ENCODE data around the gene LACRT. TPM values are rescaled to one million over a fixed set of nuclear protein-coding genes. Genes with fewer than 3 reads are reported as not detected.

Gene LACRT
- polyA plus RNA-seq, 1 donor (not counting 4 experiments of a cell fraction or from before 2014, with no cell fraction given) = not detected

GRCh38 chr12:54608769-54609168 lies 25.9 kb downstream of the LACRT start:
- H3K4me2 ChIP-seq (ENCODE audit: control insufficient read depth, extremely low read depth, insufficient read depth, low read depth, low read length) = no peak overlapping the region
- no peak overlapping the region for H2AFZ ChIP-seq (ENCODE audit: control insufficient read depth, low read length)
- dilution Hi-C loops (cut with MboI; ENCODE audit: extremely low pct_ligation_motif_present, low sequenced_read_pairs) = no loop called here
- no peaks in the 10 kb centered on the region for H4K20me1 ChIP-seq (ENCODE audit: control insufficient read depth, extremely low read depth, insufficient read depth, low read length)
- no peaks in the 10 kb centered on the region for H3K36me3 ChIP-seq (ENCODE audit: control insufficient read depth in 2 of 2, extremely low read depth in 1 of 2, insufficient read depth in 2 of 2, low read length in 2 of 2)
- no peak overlapping the region for H3K9ac ChIP-seq (ENCODE audit: control insufficient read depth, extremely low read depth, insufficient read depth, low read length)
- no peaks in the 10 kb centered on the region for H3K4me1 ChIP-seq (ENCODE audit: control insufficient read depth, extremely low read depth, insufficient read depth, low read length)
- no peaks in the 10 kb centered on the region for H3K9me3 ChIP-seq (ENCODE audit: control insufficient read depth, low read depth, low read length)
- no peaks in the 10 kb centered on the region for H3K79me2 ChIP-seq (ENCODE audit: control insufficient read depth, insufficient read depth, low read length)
- no peak for DNase-seq (ENCODE audit: low read depth, low spot score)
- TF ChIP-seq CTCF (optimal IDR thresholded peaks at IDR 0.05 in 1 of 3, IDR thresholded peaks at IDR 0.05 in 1 of 3, conservative IDR thresholded peaks at IDR 0.05 in 1 of 3; ENCODE audit: extremely low read depth in 1 of 3, insufficient read depth in 2 of 3, low read length in 3 of 3) (no peak), EZH2 (IDR thresholded peaks at IDR 0.05; ENCODE audit: low read length) (no peak)
- no peak overlapping the region for H3K27ac ChIP-seq (ENCODE audit: control insufficient read depth, insufficient read depth, low read length)
- no peak overlapping the region for H3K4me3 ChIP-seq (ENCODE audit: control insufficient read depth in 2 of 3, extremely low read depth in 1 of 3, insufficient read depth in 2 of 3, low read depth in 1 of 3, low read length in 3 of 3)
- FAIRE-seq = no peak
- no peaks in the 10 kb centered on the region for H3K9me1 ChIP-seq (ENCODE audit: control insufficient read depth, extremely low read depth, insufficient read depth, low read length)
- H3K27me3 ChIP-seq (ENCODE audit: control insufficient read depth, extremely low read depth, insufficient read depth, low read length) = peaks cover 11% of the 10 kb centered on the region

GRCh38 chr12:54608156-54608555 lies 26.5 kb downstream of the LACRT start:
- H3K9ac ChIP-seq (ENCODE audit: control insufficient read depth, extremely low read depth, insufficient read depth, low read length) = no peak overlapping the region
- H3K4me2 ChIP-seq (ENCODE audit: control insufficient read depth, extremely low read depth, insufficient read depth, low read depth, low read length) = no peak overlapping the region
- TF ChIP-seq CTCF (optimal IDR thresholded peaks at IDR 0.05 in 1 of 3, IDR thresholded peaks at IDR 0.05 in 1 of 3, conservative IDR thresholded peaks at IDR 0.05 in 1 of 3; ENCODE audit: extremely low read depth in 1 of 3, insufficient read depth in 2 of 3, low read length in 3 of 3) = no peak
- no peak for TF ChIP-seq EZH2 (IDR thresholded peaks at IDR 0.05; ENCODE audit: low read length)
- no peak overlapping the region for H3K27ac ChIP-seq (ENCODE audit: control insufficient read depth, insufficient read depth, low read length)
- dilution Hi-C loops (cut with MboI; ENCODE audit: extremely low pct_ligation_motif_present, low sequenced_read_pairs) = no loop called here
- H3K36me3 ChIP-seq (ENCODE audit: control insufficient read depth in 2 of 2, extremely low read depth in 1 of 2, insufficient read depth in 2 of 2, low read length in 2 of 2) = no peaks in the 10 kb centered on the region
- no peak for DNase-seq (ENCODE audit: low read depth, low spot score)
- no peak for FAIRE-seq
- H3K79me2 ChIP-seq (ENCODE audit: control insufficient read depth, insufficient read depth, low read length) = no peaks in the 10 kb centered on the region
- H2AFZ ChIP-seq (ENCODE audit: control insufficient read depth, low read length) = no peak overlapping the region
- no peaks in the 10 kb centered on the region for H3K9me3 ChIP-seq (ENCODE audit: control insufficient read depth, low read depth, low read length)
- peaks cover 11% of the 10 kb centered on the region for H3K27me3 ChIP-seq (ENCODE audit: control insufficient read depth, extremely low read depth, insufficient read depth, low read length)
- H3K4me3 ChIP-seq (ENCODE audit: control insufficient read depth in 2 of 3, extremely low read depth in 1 of 3, insufficient read depth in 2 of 3, low read depth in 1 of 3, low read length in 3 of 3) = no peak overlapping the region
- no peaks in the 10 kb centered on the region for H4K20me1 ChIP-seq (ENCODE audit: control insufficient read depth, extremely low read depth, insufficient read depth, low read length)
- no peaks in the 10 kb centered on the region for H3K4me1 ChIP-seq (ENCODE audit: control insufficient read depth, extremely low read depth, insufficient read depth, low read length)
- no peaks in the 10 kb centered on the region for H3K9me1 ChIP-seq (ENCODE audit: control insufficient read depth, extremely low read depth, insufficient read depth, low read length)

Measured in keratinocyte (primary cell).